Duodenal mucosa (tissue), 2 donors: ENCODE data around the gene CTU1.

Source experiments
- H3K27ac ChIP-seq: one replicate; pipeline ENCODE4 v1.7.0; 2013; ENCODE audit warnings: low read depth, low read length
- H3K27me3 ChIP-seq, 2 donors: one replicate each; pipeline ENCODE4 v1.7.0; 2013; ENCODE audit warnings: low read length in 2 of 2, control low read depth in 1 of 2; ENCODE audit not compliant: insufficient read depth in 2 of 2, control insufficient read depth in 1 of 2
- H3K36me3 ChIP-seq, 2 donors: one replicate each; pipeline ENCODE4 v1.7.0; 2013; ENCODE audit warnings: low read length in 2 of 2, control low read depth in 1 of 2; ENCODE audit not compliant: insufficient read depth in 2 of 2, control insufficient read depth in 1 of 2
- H3K4me1 ChIP-seq, 2 donors: one replicate each; pipeline ENCODE4 v1.7.0; 2013; ENCODE audit warnings: low read length in 2 of 2, control low read depth in 1 of 2; ENCODE audit not compliant: insufficient read depth in 2 of 2, control insufficient read depth in 1 of 2
- H3K4me3 ChIP-seq, 2 donors: one replicate each; pipeline ENCODE4 v1.7.0; 2013; ENCODE audit warnings: low read length in 2 of 2, low read depth in 1 of 2
- H3K9ac ChIP-seq, 2 donors: one replicate each; pipeline ENCODE4 v1.7.0; 2013; ENCODE audit warnings: low read length in 2 of 2, low read depth in 1 of 2
- H3K9me3 ChIP-seq, 2 donors: one replicate each; pipeline ENCODE4 v1.7.0; 2013; ENCODE audit warnings: low read length in 2 of 2, control low read depth in 1 of 2; ENCODE audit not compliant: control insufficient read depth in 1 of 2

Gene CTU1

GRCh38 chr19:51071095-51071405 lies 37.2 kb downstream of the CTU1 start:
- Histone ChIP-seq H3K27ac (no peak overlapping the region), H3K4me1 (no peaks in the 10 kb centered on the region), H3K27me3 (no peaks in the 10 kb centered on the region), H3K9me3 (peaks cover 0 to 5% of the 10 kb centered on the region in 2 donors), H3K4me3 (no peak overlapping the region), H3K36me3 (no peaks in the 10 kb centered on the region), H3K9ac (no peak overlapping the region)

- H3K27me3 ChIP-seq = peaks cover 0 to 5% of the 10 kb centered on the region in 2 donors
- H3K27ac ChIP-seq = no peak overlapping the region
- no peak overlapping the region for H3K4me3 ChIP-seq
- H3K9me3 ChIP-seq = peaks cover 0 to 5% of the 10 kb centered on the region in 2 donors
- H3K9ac ChIP-seq = no peak overlapping the region
- H3K36me3 ChIP-seq = no peaks in the 10 kb centered on the region
- no peaks in the 10 kb centered on the region for H3K4me1 ChIP-seq
Observed at GRCh38 chr19:51070334-51071094, 37.7 kb downstream of the CTU1 start.

GRCh38 chr19:51066393-51067186 lies 41.6 kb downstream of the CTU1 start:
- no peaks in the 10 kb centered on the region for H3K36me3 ChIP-seq
- H3K9me3 ChIP-seq = no peaks in the 10 kb centered on the region
- H3K4me3 ChIP-seq = no peak overlapping the region
- peaks cover 6 to 11% of the 10 kb centered on the region in 2 donors for H3K27me3 ChIP-seq
- H3K9ac ChIP-seq = no peak overlapping the region
- H3K4me1 ChIP-seq = no peaks in the 10 kb centered on the region
- H3K27ac ChIP-seq = no peak overlapping the region

GRCh38 chr19:51065221-51065960 lies 42.8 kb downstream of the CTU1 start:
- Histone ChIP-seq H3K4me3 (peak overlapping the region; percentile 28 to 30), H3K27me3 (peaks cover 6 to 11% of the 10 kb centered on the region in 2 donors), H3K9ac (no peak overlapping the region), H3K36me3 (no peaks in the 10 kb centered on the region), H3K27ac (no peak overlapping the region), H3K9me3 (no peaks in the 10 kb centered on the region), H3K4me1 (no peaks in the 10 kb centered on the region)

GRCh38 chr19:51064534-51065220 lies 43.5 kb downstream of the CTU1 start, which contains the start of gene KLK13:
TSS of gene KLK13 (minus strand) at chr19:51065092. CDS start at chr19:51065067, 25 bp downstream.
- H3K9ac ChIP-seq = no peak within 1 kb of the TSS
- no peaks in the 10 kb centered on the region for H3K4me1 ChIP-seq
- peaks cover 6 to 11% of the 10 kb centered on the region in 2 donors for H3K27me3 ChIP-seq
- no peaks in the 10 kb centered on the region for H3K36me3 ChIP-seq
- H3K27ac ChIP-seq = no peak within 1 kb of the TSS
- no peaks in the 10 kb centered on the region for H3K9me3 ChIP-seq
- peak within 1 kb of the TSS; percentile 28 to 30 for H3K4me3 ChIP-seq

GRCh38 chr19:51063664-51064063 lies 44.5 kb downstream of the CTU1 start:
- no peaks in the 10 kb centered on the region for H3K36me3 ChIP-seq
- H3K9ac ChIP-seq = no peak overlapping the region
- peaks cover 6 to 11% of the 10 kb centered on the region in 2 donors for H3K27me3 ChIP-seq
- no peak overlapping the region for H3K4me3 ChIP-seq
- H3K4me1 ChIP-seq = no peaks in the 10 kb centered on the region
- H3K9me3 ChIP-seq = no peaks in the 10 kb centered on the region
- no peak overlapping the region for H3K27ac ChIP-seq

GRCh38 chr19:51060973-51061372 lies 47.2 kb downstream of the CTU1 start:
- Histone ChIP-seq H3K4me1 (no peaks in the 10 kb centered on the region), H3K9ac (no peak overlapping the region), H3K4me3 (no peak overlapping the region), H3K27me3 (peaks cover 6 to 10% of the 10 kb centered on the region in 2 donors), H3K36me3 (no peaks in the 10 kb centered on the region), H3K9me3 (no peaks in the 10 kb centered on the region), H3K27ac (no peak overlapping the region)

- Histone ChIP-seq H3K36me3 (no peaks in the 10 kb centered on the region), H3K9me3 (no peaks in the 10 kb centered on the region), H3K4me3 (no peak overlapping the region), H3K4me1 (no peaks in the 10 kb centered on the region), H3K27me3 (peaks cover 4 to 6% of the 10 kb centered on the region in 2 donors), H3K27ac (no peak overlapping the region), H3K9ac (no peak overlapping the region)
Observed at GRCh38 chr19:51060336-51060735, 47.9 kb downstream of the CTU1 start.

- no peaks in the 10 kb centered on the region for H3K9me3 ChIP-seq
- no peak overlapping the region for H3K9ac ChIP-seq
- H3K4me3 ChIP-seq = no peak overlapping the region
- H3K27ac ChIP-seq = no peak overlapping the region
- no peaks in the 10 kb centered on the region for H3K36me3 ChIP-seq
- no peaks in the 10 kb centered on the region for H3K4me1 ChIP-seq
- peaks cover 0 to 6% of the 10 kb centered on the region in 2 donors for H3K27me3 ChIP-seq
Observed at GRCh38 chr19:51059715-51060114, 48.5 kb downstream of the CTU1 start.
